K562 (cell line): ENCODE results near the gene TPX2. TPM values are rescaled to one million over a fixed set of nuclear protein-coding genes. Genes with fewer than 3 reads are reported as not detected.

Experiments used
- ARID1B ChIP-seq: fragments of 450-650 bp; IDR thresholded peaks from 2 replicates; pipeline ENCODE4 v1.6.1; 2016; ENCODE audit warnings: antibody characterized with exemption, mild to moderate bottlenecking, inconsistent platforms
- ATF1 ChIP-seq, 2 experiments: fragments of 450-650 bp in 1 of 2; IDR thresholded peaks; 2 replicates each; pipeline ENCODE4 v1.6.1; 2016; ENCODE audit warnings: missing compliant biosample characterization in 1 of 2, missing genetic modification characterization in 1 of 2
- ATF3 ChIP-seq, 2 experiments: fragments of 450-650 bp in 1 of 2; sonication (generic) in 1 of 2; formaldehyde crosslinking in 1 of 2; IDR thresholded peaks in 1 of 2; conservative IDR thresholded peaks in 1 of 2; 2 replicates each; pipeline versions ENCODE4 v1.6.1 to v1.8.1; 2016 to 2023; ENCODE audit warnings: mild to moderate bottlenecking in 2 of 2, moderate library complexity in 2 of 2, inconsistent platforms in 1 of 2, missing genetic modification reagents in 1 of 2
- PCBP1 ChIP-seq: fragments of 200-400 bp; formaldehyde crosslinking; IDR thresholded peaks from 2 replicates; pipeline ENCODE4 v1.6.1; 2018; ENCODE audit warnings: mild to moderate bottlenecking, low read depth, low read length; ENCODE audit not compliant: poor library complexity, severe bottlenecking
- PRMT5 ChIP-seq: sonication (generic); formaldehyde crosslinking; IDR thresholded peaks from 2 replicates; pipeline ENCODE4 v1.5.0; 2020; ENCODE audit warnings: missing genetic modification reagents
- SMAD4 ChIP-seq: fragments of 250-450 bp; sonication (Bioruptor Pico); conservative IDR thresholded peaks from 2 replicates; pipeline ENCODE4 v1.8.0; 2021; ENCODE audit warnings: inconsistent platforms, mild to moderate bottlenecking, moderate library complexity
- STAT6 ChIP-seq: sonication (generic); formaldehyde crosslinking; IDR thresholded peaks from 2 replicates; pipeline ENCODE4 v1.8.1; 2023; ENCODE audit warnings: mild to moderate bottlenecking, missing genetic modification reagents
- ZBED1 ChIP-seq: IDR thresholded peaks from 2 replicates; pipeline ENCODE4 v1.6.1; 2014
- ZFPM2 ChIP-seq: fragments of 250-450 bp; sonication (Bioruptor Pico); IDR thresholded peaks from 2 replicates; pipeline ENCODE4 v1.5.1; 2022; ENCODE audit warnings: mild to moderate bottlenecking
- polyA plus RNA-seq, 8 experiments: library from polyadenylated mRNA; depleted of rRNA in 4 of 8; stranded (reverse) in 5 of 8; unstranded in 3 of 8; fragments of >200 nt; fragmentation: Nextera tagmentation in 2 of 8; fragmentation: Illumina TruSeq in 1 of 8; extraction: Ambion mirVana in 2 of 8; extraction: Trizol in 1 of 8; gene quantifications; 2 replicates each; pipeline versions ENCODE4 v1.2.1 to v1.2.3, GENCODE V29; 2011 to 2014; ENCODE audit warnings: inconsistent platforms in 1 of 8, missing spikeins in 1 of 8
- total RNA-seq, 7 experiments: library from RNA; depleted of rRNA in 6 of 7; stranded (reverse); fragments of >200 nt in 6 of 7; fragmentation: Illumina TruSeq in 2 of 7; extraction: Trizol in 2 of 7; gene quantifications; 2 replicates each; pipeline versions ENCODE4 v1.2.1 to v1.2.3, GENCODE V29; 2011 to 2021; ENCODE audit warnings: low replicate concordance in 1 of 7

Gene TPX2
- total and polyA plus RNA-seq, 9 of the 15 experiments (the other 6 are each of a cell fraction or from before 2014, with no cell fraction given): 48.0 to 241 (median 133) TPM

GRCh38 chr20:31811796-31812728, 73.0 kb downstream of the TPX2 start (continued):
- TF ChIP-seq ATF1 (CRISPR knock-in tag; IDR thresholded peaks at IDR 0.05): no peak
- TF ChIP-seq ATF1 (tag; IDR thresholded peaks at IDR 0.05): peak; percentile 73
- peak; percentile 22; the same call in 1 of the 2 replicates for TF ChIP-seq SMAD4
- TF ChIP-seq PCBP1: no peak
- TF ChIP-seq PRMT5 (CRISPR knock-in tag): no peak
- no peak for TF ChIP-seq ZBED1
- no peak for TF ChIP-seq ZFPM2 (CRISPR knock-in tag)
- no peak for TF ChIP-seq STAT6 (CRISPR knock-in tag)
- TF ChIP-seq ATF3 (IDR thresholded peaks at IDR 0.05): peak; percentile 79
- TF ChIP-seq ATF3 (CRISPR knock-in tag; conservative IDR thresholded peaks at IDR 0.05): no peak
- TF ChIP-seq ARID1B: peak; percentile 49; the same call in 1 of the 2 replicates
